T-cell (primary cell): ENCODE measurements around the gene IER5L. TPM values are rescaled to one million over a fixed set of nuclear protein-coding genes. Genes with fewer than 3 reads are reported as not detected.

Source experiments
- ATAC-seq, 4 experiments: fragments of 200-7000 bp in 3 of 4; fragments of 150-1000 bp in 1 of 4; cut with Tn5 transposase; replicated peaks in 1 of 4; 1 replicate in 3 of 4; 2 replicates in 1 of 4; pipeline ENCODE4 v1.10.0; 2021; ENCODE audit warnings: moderate library complexity in 3 of 4, mild to moderate bottlenecking in 2 of 4, moderate number of reproducible peaks in 1 of 4
- CTCF ChIA-PET, 2 donors: fragments of 300-600 bp; sonication (Branson Sonifier 250); formaldehyde crosslinking; loops; one replicate each; lab custom pipeline; 2022; ENCODE audit warnings: antibody characterized with exemption in 2 of 2; lab: Charles Lee
- POLR2A ChIA-PET, 2 donors: fragments of 300-600 bp; sonication (Branson Sonifier 250); formaldehyde crosslinking; loops; one replicate each; lab custom pipeline; 2022; ENCODE audit warnings: antibody characterized with exemption in 2 of 2; lab: Charles Lee
- DNase-seq, 35 experiments: peaks; one replicate each; pipeline versions ENCODE4 v3.0.0 to v3.0.0-alpha.2; 2013 to 2023
- H3K27ac ChIP-seq: one replicate; pipeline ENCODE4 v1.5.1; 2013; ENCODE audit warnings: low read length
- H3K27me3 ChIP-seq, 2 experiments: replicated peaks in 1 of 2; 1 replicate in 1 of 2; 2 replicates in 1 of 2; pipeline versions ENCODE4 v1.6.1 to v1.7.0; 2013; ENCODE audit warnings: low read length in 1 of 2, mixed read lengths in 1 of 2; ENCODE audit not compliant: control insufficient read depth in 2 of 2, insufficient read depth in 2 of 2; ENCODE audit errors: extremely low read depth in 1 of 2
- H3K36me3 ChIP-seq, 2 donors: 1 replicate in 1 of 2; 2 replicates in 1 of 2; pipeline versions ENCODE4 v1.6.1 to v1.7.0; 2013; ENCODE audit warnings: low read length in 1 of 2; ENCODE audit not compliant: control insufficient read depth in 2 of 2, insufficient read depth in 1 of 2; ENCODE audit errors: extremely low read depth in 1 of 2
- H3K4me1 ChIP-seq, 2 experiments: 1 replicate in 1 of 2; 2 replicates in 1 of 2; pipeline versions ENCODE4 v1.6.1 to v1.7.0; 2013; ENCODE audit warnings: low read length in 2 of 2, mixed read lengths in 1 of 2; ENCODE audit not compliant: insufficient read depth in 2 of 2, control insufficient read depth in 1 of 2; ENCODE audit errors: extremely low read depth in 1 of 2
- H3K4me3 ChIP-seq, 2 donors: 1 replicate in 1 of 2; 2 replicates in 1 of 2; pipeline versions ENCODE4 v1.5.1 to v1.7.0; 2013; ENCODE audit warnings: mild to moderate bottlenecking in 2 of 2, low read length in 1 of 2, moderate library complexity in 1 of 2; ENCODE audit not compliant: control insufficient read depth in 1 of 2; ENCODE audit errors: extremely low read depth in 1 of 2
- H3K9me3 ChIP-seq: 2 replicates; pipeline ENCODE4 v1.7.0; 2013
- H3K27ac Mint-ChIP-seq, 2 donors: one replicate each; pipeline ENCODE4 v1.8.0; 2020 to 2021; ENCODE audit warnings: mild to moderate bottlenecking in 2 of 2, mixed read lengths in 2 of 2
- H3K27me3 Mint-ChIP-seq, 2 donors: one replicate each; pipeline ENCODE4 v1.8.0; 2021 to 2022; ENCODE audit warnings: mixed read lengths in 2 of 2
- H3K36me3 Mint-ChIP-seq: one replicate; pipeline ENCODE4 v1.8.0; 2021; ENCODE audit warnings: mixed read lengths
- H3K4me1 Mint-ChIP-seq, 3 donors: one replicate each; pipeline ENCODE4 v1.8.0; 2020 to 2022; ENCODE audit warnings: mixed read lengths in 3 of 3, mild to moderate bottlenecking in 1 of 3
- H3K4me3 Mint-ChIP-seq, 3 donors: one replicate each; pipeline ENCODE4 v1.8.0; 2020 to 2022; ENCODE audit warnings: mild to moderate bottlenecking in 3 of 3, mixed read lengths in 3 of 3, moderate library complexity in 3 of 3
- H3K9me3 Mint-ChIP-seq, 3 donors: one replicate each; pipeline ENCODE4 v1.8.0; 2020 to 2022; ENCODE audit warnings: mixed read lengths in 3 of 3
- WGBS: methylation state at CpG from one replicate; pipeline ENCODE4 v1.1.5; 2013; ENCODE audit warnings: missing lambda C conversion rate; ENCODE audit not compliant: insufficient coverage; 5-methylcytosine and 5-hydroxymethylcytosine counted together
- total RNA-seq, 35 experiments: library from RNA in 6 of 35; stranded (reverse) in 6 of 35; fragments of 120-200 nt in 1 of 35; gene quantifications; one replicate each; pipeline versions ENCODE4 v1.2.1 to v1.2.4 and lab custom pipeline; 2013 to 2026

IER5L gene
- total RNA-seq, 5 donors from 2014 or later (not counting 1 experiment from before 2014, with no cell fraction given): 1.3 to 7.7 (median 6.7) TPM

DNA sequence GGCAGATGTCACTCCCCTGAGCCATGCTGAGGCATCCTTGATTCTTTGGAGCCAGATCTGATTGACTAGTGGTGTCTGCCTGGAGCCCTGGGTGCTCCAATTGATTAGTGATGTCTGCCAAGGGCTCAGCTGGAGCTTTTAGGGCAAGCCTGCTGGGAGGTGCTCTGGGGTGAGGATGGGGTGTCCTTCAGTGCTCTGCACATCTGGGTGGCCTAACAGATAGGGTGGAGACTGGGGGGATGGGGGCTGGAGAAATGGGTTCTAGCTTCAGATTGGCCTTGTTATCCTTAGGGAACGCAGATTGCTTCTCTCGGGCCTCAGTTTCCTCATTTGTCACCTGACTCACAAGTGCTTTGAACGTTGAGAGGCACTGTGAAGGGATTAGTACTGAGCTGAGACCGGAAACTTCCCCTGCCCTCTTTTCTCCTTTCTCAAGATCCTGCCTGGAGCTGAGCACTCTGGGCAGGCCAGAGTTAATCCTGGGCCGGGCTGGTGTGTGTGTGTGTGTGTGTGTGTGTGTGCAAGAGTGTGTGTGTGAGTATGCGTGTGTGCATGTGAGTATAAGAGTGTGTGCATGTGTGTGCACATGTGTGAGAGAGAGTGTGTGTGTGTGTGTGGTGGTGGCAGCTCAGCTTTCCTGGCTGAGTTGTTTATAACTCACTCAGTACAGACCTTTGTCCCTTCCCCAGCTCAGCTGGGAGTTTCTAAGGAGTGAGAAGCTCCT is 5.6 kb upstream of the IER5L start:
- Histone ChIP-seq H3K9me3 (no peaks in the 10 kb centered on the region), H3K36me3 (no peaks in the 10 kb centered on the region), H3K27ac (no peak overlapping the region), H3K27me3 (peaks cover 0 to 31% of the 10 kb centered on the region in 2 experiments), H3K4me1 (peaks cover 0 to 12% of the 10 kb centered on the region in 2 experiments), H3K4me3 (no peak overlapping the region)
- Mint-ChIP-seq H3K27me3 (no peaks in the 10 kb centered on the region), H3K4me1 (peaks cover 0 to 9% (median 2%) of the 10 kb centered on the region in 3 donors), H3K27ac (no peak overlapping the region), H3K9me3 (peaks cover 0 to 1% (median 0%) of the 10 kb centered on the region in 3 donors), H3K36me3 (no peaks in the 10 kb centered on the region), H3K4me3 (no peak overlapping the region)
- ChIA-PET POLR2A (interaction anchor here in 1 of 2 donors (0.7 kb wide), 1 partner anchor 425 kb away, joined by 3 read pairs; no protein-coding TSS in a partner anchor), CTCF (interaction anchor here in 1 of 2 donors (1.0 kb wide), 1 partner anchor 10 kb away, joined by 5 read pairs; no protein-coding TSS in a partner anchor)
- ATAC-seq (no peak), DNase-seq (no peak)
- no CpG with 5 or more reads among the region's 6 CpGs for WGBS

DNA sequence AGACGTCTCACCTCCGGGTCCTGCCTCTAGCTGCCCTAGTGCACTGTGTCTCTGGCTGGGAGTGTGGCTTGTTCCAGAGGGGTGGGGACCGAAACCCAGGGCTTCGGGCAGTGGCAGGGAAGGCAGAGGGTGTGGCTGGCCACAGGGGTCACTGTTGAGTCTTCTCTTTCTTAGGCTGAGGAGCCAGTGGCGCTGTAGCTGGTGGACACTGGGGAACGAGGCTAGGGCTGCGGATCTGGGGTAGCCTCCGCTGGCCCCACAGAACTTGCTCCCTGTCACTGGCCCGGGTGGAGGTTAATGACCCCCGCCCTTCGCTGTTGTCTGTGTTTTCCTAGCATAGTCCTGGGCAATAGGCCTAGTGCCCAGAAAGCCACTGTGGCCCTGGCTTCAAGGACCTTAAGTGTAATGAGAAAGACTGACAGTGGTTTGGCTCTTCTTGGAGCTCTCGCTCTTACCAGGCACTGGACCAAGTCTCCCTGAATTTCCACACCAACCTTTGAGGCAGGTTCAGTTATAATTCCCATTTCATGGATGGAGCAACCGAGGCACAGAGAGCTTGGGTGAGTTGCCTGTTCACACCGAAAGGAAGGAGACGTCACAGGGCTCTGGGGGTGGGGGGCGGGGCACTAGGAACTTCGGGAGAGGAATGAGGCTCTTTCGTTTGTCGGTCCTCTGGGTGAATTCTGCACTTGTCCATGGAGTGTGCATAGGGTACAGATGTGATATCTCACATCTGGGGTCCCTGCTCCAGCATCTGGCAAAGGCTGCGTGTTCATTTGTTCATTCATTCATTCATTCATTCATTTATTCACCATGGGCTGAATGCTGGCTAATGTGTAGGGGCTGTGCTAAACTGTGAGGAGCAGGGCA is 4.8 kb upstream of the IER5L start:
- ATAC-seq (no peak), DNase-seq (no peak)
- no peak overlapping the region for H3K4me3 ChIP-seq
- Mint-ChIP-seq H3K9me3 (peaks cover 0 to 1% (median 0%) of the 10 kb centered on the region in 3 donors), H3K27ac (no peak overlapping the region), H3K27me3 (no peaks in the 10 kb centered on the region), H3K4me3 (no peak overlapping the region), H3K4me1 (peaks cover 0 to 9% (median 2%) of the 10 kb centered on the region in 3 donors), H3K36me3 (no peaks in the 10 kb centered on the region)
- peaks cover 0 to 17% of the 10 kb centered on the region in 2 experiments for H3K4me1 ChIP-seq
- POLR2A ChIA-PET: no interaction called here
- WGBS: 85% methylated on average over 14 of the region's 20 CpGs
- CTCF ChIA-PET: no interaction called here
- H3K27me3 ChIP-seq: peaks cover 0 to 32% of the 10 kb centered on the region in 2 experiments
- no peak overlapping the region for H3K27ac ChIP-seq
- no peaks in the 10 kb centered on the region for H3K36me3 ChIP-seq
- H3K9me3 ChIP-seq: no peaks in the 10 kb centered on the region

DNA sequence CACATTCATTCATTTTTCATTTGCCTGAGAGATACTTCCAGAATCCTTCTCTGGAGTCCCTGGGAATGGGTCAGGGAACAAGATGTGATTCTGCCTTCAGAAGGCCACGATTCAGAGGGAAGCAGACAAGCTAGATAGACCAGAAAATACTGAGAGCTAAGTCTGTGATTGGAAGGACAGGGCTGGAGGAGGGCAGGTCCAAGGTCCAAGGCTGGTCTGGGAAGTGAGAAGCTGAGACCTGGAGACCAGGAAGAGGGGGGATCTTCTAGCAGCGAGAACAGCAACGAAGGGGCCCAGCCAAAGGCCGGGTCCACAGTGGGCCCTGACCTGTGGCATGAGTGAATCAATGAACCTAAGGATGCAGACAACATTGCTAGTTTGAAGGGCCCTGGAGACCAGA is 4.1 kb upstream of the IER5L start:
- CTCF ChIA-PET: no interaction called here

DNA sequence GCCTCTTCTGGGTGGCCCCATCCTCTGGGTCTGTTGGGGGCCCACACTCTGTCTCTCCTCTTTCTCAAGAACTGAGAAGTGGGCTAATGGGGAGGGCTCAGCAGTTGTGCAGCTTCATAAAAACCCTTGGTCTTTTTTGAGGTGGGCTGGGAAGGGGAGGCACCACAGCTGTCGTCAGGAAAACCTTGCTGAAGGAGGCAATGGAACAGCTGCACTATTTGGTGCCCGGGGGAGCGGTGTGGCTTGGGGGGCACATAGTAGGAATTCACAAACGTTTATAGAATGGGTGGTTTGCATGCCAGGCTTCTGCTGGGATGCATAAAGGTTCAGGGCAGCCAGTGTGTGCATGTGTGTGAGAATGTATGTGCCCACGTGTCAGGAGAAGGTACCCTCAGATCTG is 3.2 kb upstream of the IER5L start:
- H3K4me3 Mint-ChIP-seq: no peak overlapping the region
- H3K9me3 Mint-ChIP-seq: no peaks in the 10 kb centered on the region
- ATAC-seq (no peak), DNase-seq (no peak)
- H3K27me3 Mint-ChIP-seq: no peaks in the 10 kb centered on the region
- Histone ChIP-seq H3K36me3 (no peaks in the 10 kb centered on the region), H3K4me1 (peaks cover 0 to 24% of the 10 kb centered on the region in 2 experiments), H3K27me3 (peaks cover 0 to 32% of the 10 kb centered on the region in 2 experiments), H3K9me3 (no peaks in the 10 kb centered on the region), H3K27ac (no peak overlapping the region), H3K4me3 (no peak overlapping the region)
- ChIA-PET CTCF (no interaction called here), POLR2A (no interaction called here)
- no peaks in the 10 kb centered on the region for H3K36me3 Mint-ChIP-seq
- H3K4me1 Mint-ChIP-seq: peaks cover 0 to 11% (median 2%) of the 10 kb centered on the region in 3 donors
- WGBS: 89% methylated on average over 5 of the region's 5 CpGs
- no peak overlapping the region for H3K27ac Mint-ChIP-seq

More for the DNA sequence above, 4.1 kb upstream of the IER5L start:
- Mint-ChIP-seq H3K9me3 (no peaks in the 10 kb centered on the region), H3K27ac (no peak overlapping the region), H3K4me1 (peaks cover 0 to 11% (median 2%) of the 10 kb centered on the region in 3 donors), H3K27me3 (no peaks in the 10 kb centered on the region), H3K36me3 (no peaks in the 10 kb centered on the region), H3K4me3 (no peak overlapping the region)
- DNase-seq (no peak), ATAC-seq (no peak)
- WGBS: 81% methylated on average over 3 of the region's 4 CpGs
- peaks cover 0 to 32% of the 10 kb centered on the region in 2 experiments for H3K27me3 ChIP-seq
- H3K9me3 ChIP-seq: no peaks in the 10 kb centered on the region
- H3K4me3 ChIP-seq: no peak overlapping the region
- no peaks in the 10 kb centered on the region for H3K36me3 ChIP-seq
- POLR2A ChIA-PET: no interaction called here
- H3K27ac ChIP-seq: no peak overlapping the region
- H3K4me1 ChIP-seq: peaks cover 0 to 18% of the 10 kb centered on the region in 2 experiments

DNA sequence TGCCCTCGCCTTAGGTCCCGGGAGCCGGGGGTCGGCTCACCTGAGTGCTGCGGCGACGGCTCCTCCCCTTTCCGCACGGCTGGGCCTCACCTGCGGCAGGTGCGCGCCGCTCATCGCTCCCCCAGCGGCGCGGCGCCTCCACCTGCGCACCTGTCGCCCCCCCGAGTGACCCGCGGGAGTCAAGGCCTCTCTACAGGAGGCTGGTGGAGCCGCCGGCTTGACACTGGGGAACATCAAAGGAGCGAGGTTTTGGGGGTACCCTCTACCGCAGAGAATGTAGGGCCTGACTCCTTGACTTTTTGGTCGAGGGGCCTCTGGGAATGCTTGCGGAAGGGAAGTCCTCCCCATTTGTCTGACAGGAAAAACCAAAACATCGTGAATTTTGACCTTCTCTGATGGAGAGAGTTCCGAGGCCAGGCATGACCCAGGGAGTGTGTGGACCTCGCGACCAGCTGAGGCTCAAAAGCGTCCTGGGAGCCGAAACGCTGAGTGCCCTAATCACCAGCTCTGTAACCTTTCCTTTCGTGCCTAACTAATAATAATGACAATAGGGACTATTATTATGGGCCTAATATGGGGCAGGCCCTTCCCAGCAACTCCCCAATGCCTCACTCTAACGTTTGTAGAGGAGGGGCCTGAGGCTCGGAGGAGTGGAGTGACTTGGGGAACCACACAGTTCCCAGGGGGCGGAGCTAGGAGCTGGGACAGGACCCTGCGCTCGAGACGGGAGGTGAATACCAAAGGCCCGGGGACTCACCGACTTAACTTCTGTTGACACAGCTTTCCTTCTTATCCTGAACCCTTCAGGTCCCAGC is 714 bp upstream of the IER5L start:
- H3K4me1 ChIP-seq: peaks cover 0 to 38% of the 10 kb centered on the region in 2 experiments
- no peak overlapping the region for H3K27ac ChIP-seq
- DNase-seq: no peak
- Mint-ChIP-seq H3K4me3 (peak overlapping the region in 2 of 3 donors; percentile 37 to 87), H3K27ac (no peak overlapping the region), H3K9me3 (no peaks in the 10 kb centered on the region), H3K4me1 (peaks cover 4 to 10% (median 7%) of the 10 kb centered on the region in 3 donors), H3K27me3 (no peaks in the 10 kb centered on the region), H3K36me3 (no peaks in the 10 kb centered on the region)
- ChIA-PET POLR2A (interaction anchor here (0.5 to 0.8 kb wide), 8 partner anchors 12 to 729 kb away, joined by 3 to 7 read pairs (median 3); partner anchors contain the start of gene C9orf50 (in 1 of the 2)), CTCF (interaction anchor here in 1 of 2 donors (0.6 to 1.6 kb wide), 6 partner anchors 36 to 446 kb away, joined by 3 to 7 read pairs (median 5); partner anchors contain the start of gene NTMT1)
- peaks cover 0 to 45% of the 10 kb centered on the region in 2 experiments for H3K27me3 ChIP-seq
- no peaks in the 10 kb centered on the region for H3K9me3 ChIP-seq
- no peaks in the 10 kb centered on the region for H3K36me3 ChIP-seq
- WGBS: 22% methylated on average over 33 of the region's 45 CpGs
- peak overlapping the region in 1 of 2 donors; percentile 80 for H3K4me3 ChIP-seq
- no peak for ATAC-seq
